PC-3 (cell line): ENCODE data around the gene POU2AF2. TPM values are rescaled to one million over a fixed set of nuclear protein-coding genes. Genes with fewer than 3 reads are reported as not detected.

ENCODE experiments used
- ATAC-seq: fragments of 200-7000 bp; cut with Tn5 transposase; 2 replicates; pipeline ENCODE4 v1.9.1; 2020; ENCODE audit warnings: mild to moderate bottlenecking, moderate library complexity
- BruUV-seq: library from RNA; stranded (reverse); fragments of 400-500 nt; replicated peaks from 2 replicates; lab custom pipeline; 2021; lab: Mats Ljungman, UMichigan
- CTCF ChIA-PET: fragments of 300-600 bp; sonication (Branson Sonifier 250); formaldehyde crosslinking; loops from one replicate; lab custom pipeline; 2022; ENCODE audit warnings: antibody characterized with exemption; lab: Charles Lee
- POLR2A ChIA-PET: fragments of 300-600 bp; sonication (Branson Sonifier 250); formaldehyde crosslinking; loops from one replicate; lab custom pipeline; 2022; ENCODE audit warnings: antibody characterized with exemption; ENCODE audit not compliant: unreplicated experiment; lab: Charles Lee
- DNase-seq: peaks from one replicate; pipeline ENCODE4 v3.0.0-alpha.2; 2015
- H2AFZ ChIP-seq: fragments of 300-600 bp; sonication (generic); 2 replicates; pipeline ENCODE4 v1.6.0; 2016; ENCODE audit warnings: antibody characterized with exemption, low read length
- H3F3A ChIP-seq: fragments of 300-600 bp; sonication (generic); one replicate; pipeline ENCODE4 v1.6.0; 2017; ENCODE audit warnings: antibody characterized with exemption, low read length, control low read depth, mild to moderate bottlenecking; ENCODE audit not compliant: unreplicated experiment
- H3K27ac ChIP-seq: fragments of 300-600 bp; sonication (generic); 2 replicates; pipeline ENCODE4 v1.5.1; 2016; ENCODE audit warnings: mild to moderate bottlenecking, low read length
- H3K27me3 ChIP-seq: fragments of 300-600 bp; sonication (generic); 2 replicates; pipeline ENCODE4 v1.6.1; 2016; ENCODE audit warnings: low read length, mixed read lengths
- H3K36me3 ChIP-seq: fragments of 300-600 bp; sonication (generic); 2 replicates; pipeline ENCODE4 v1.6.1; 2016; ENCODE audit warnings: low read depth, mixed run types, low read length, mixed read lengths
- H3K4me1 ChIP-seq: fragments of 300-600 bp; sonication (generic); 2 replicates; pipeline ENCODE4 v1.5.1; 2016; ENCODE audit warnings: low read length; ENCODE audit not compliant: insufficient read depth
- H3K4me2 ChIP-seq: fragments of 300-600 bp; sonication (generic); 2 replicates; pipeline ENCODE4 v1.6.0; 2016; ENCODE audit warnings: low read length
- H3K4me3 ChIP-seq: fragments of 300-600 bp; sonication (generic); 2 replicates; pipeline ENCODE4 v1.5.1; 2016; ENCODE audit warnings: mild to moderate bottlenecking, low read length, mixed read lengths
- H3K79me2 ChIP-seq: fragments of 300-600 bp; sonication (generic); 2 replicates; pipeline ENCODE4 v1.6.1; 2017; ENCODE audit warnings: low read length, mixed read lengths
- H3K9ac ChIP-seq: fragments of 300-600 bp; sonication (generic); 2 replicates; pipeline ENCODE4 v1.6.0; 2016; ENCODE audit warnings: mild to moderate bottlenecking, low read length
- H3K9me2 ChIP-seq: fragments of 300-600 bp; sonication (generic); replicated peaks from 2 replicates; pipeline ENCODE4 v1.6.1; 2016; ENCODE audit warnings: mixed run types, low read length, mixed read lengths
- H3K9me3 ChIP-seq: fragments of 300-600 bp; sonication (generic); 2 replicates; pipeline ENCODE4 v1.6.1; 2016; ENCODE audit warnings: low read length, mixed read lengths
- H4K20me1 ChIP-seq: fragments of 300-600 bp; sonication (generic); 2 replicates; pipeline ENCODE4 v1.6.1; 2016; ENCODE audit warnings: low read length, mixed read lengths
- EZH2 ChIP-seq: fragments of 300-600 bp; sonication (generic); IDR thresholded peaks from one replicate; pipeline ENCODE4 v1.6.1; 2017; ENCODE audit warnings: antibody characterized with exemption, mild to moderate bottlenecking, low read length; ENCODE audit not compliant: unreplicated experiment
- EZH2phosphoT487 ChIP-seq: fragments of 300-600 bp; sonication (generic); IDR thresholded peaks from 2 replicates; pipeline ENCODE4 v1.6.1; 2018; ENCODE audit warnings: mild to moderate bottlenecking, antibody characterized with exemption, low read length, borderline replicate concordance
- intact Hi-C: fragments of 100-400 bp; cut with micrococcal nuclease; formaldehyde crosslinking; loops from 2 replicates; pipeline ENCODE4 v1.9.0; 2023
- total RNA-seq: library from RNA; depleted of rRNA; stranded (reverse); fragments of >200 nt; gene quantifications from 2 replicates; pipeline ENCODE4 v1.2.3, GENCODE V29; 2014
- TF ChIP-seq, protein P1 (sequence below): fragments of 300-600 bp; sonication (generic); conservative IDR thresholded peaks from 2 replicates; pipeline ENCODE4 v1.5.1; 2017; ENCODE audit warnings: antibody characterized with exemption, low read depth, mild to moderate bottlenecking, low read length

Gene POU2AF2
- total RNA-seq, 1 experiment from 2014 or later, result not detected

DNA sequence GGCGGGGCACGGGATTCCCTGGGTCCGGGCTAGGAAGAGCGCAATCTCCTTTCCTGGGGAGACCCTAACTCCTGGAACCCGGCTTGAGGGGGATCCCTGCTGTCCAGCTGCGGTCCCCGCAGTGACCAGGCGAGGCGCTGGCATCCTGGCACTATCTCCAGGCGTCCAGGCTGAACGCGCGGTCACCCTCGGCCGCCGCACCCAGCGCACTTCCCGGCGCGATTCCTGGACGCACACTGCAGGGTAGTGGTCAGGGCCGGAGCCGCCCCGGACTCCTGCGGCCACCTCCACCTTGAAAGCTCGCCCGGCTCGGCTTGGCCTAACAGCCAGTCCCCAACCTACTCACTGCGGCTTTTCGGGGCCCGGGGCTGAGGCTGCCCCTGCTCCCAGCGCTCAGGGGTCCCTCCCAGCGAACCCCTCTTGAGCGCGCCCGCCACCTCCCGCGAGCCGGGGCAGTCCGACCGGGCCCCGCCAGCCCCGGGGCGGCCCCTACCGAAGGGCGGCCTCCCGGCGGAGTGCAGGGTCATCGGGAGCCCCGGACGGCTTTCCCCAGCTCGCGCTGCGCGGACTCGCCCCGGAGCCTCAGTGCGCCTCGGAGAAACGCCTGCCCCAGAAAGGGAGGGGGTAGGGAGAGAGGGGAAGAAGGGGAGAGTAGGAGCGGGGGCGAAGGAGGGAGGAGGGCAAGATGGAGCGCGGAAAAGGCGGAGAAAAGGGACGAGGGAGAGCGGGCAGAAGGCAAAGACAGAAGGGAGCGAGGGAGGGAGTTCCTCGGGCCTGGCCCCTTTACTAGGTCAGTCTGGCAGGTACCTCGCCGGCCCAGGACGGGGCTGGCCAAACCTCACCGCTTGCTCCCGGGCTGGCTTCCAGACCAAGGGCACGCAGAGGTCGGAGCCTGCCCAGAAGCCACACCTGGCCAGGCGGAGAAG, 53.8 kb downstream of the POU2AF2 start:
- ATAC-seq (peak; percentile 70), DNase-seq (peak; percentile 43)
- Histone ChIP-seq H3K4me2 (peak overlapping the region; percentile 82), H4K20me1 (no peaks in the 10 kb centered on the region), H3K9me3 (no peaks in the 10 kb centered on the region), H2AFZ (peak overlapping the region; percentile 86), H3K79me2 (no peaks in the 10 kb centered on the region), H3K27me3 (peaks cover 60% of the 10 kb centered on the region), H3K27ac (no peak overlapping the region), H3F3A (no peaks in the 10 kb centered on the region), H3K36me3 (no peaks in the 10 kb centered on the region), H3K4me3 (peak overlapping the region; percentile 66), H3K9ac (peak overlapping the region; percentile 9; the same call in 1 of the 2 replicates), H3K4me1 (no peaks in the 10 kb centered on the region; the same call in 1 of the 2 replicates), H3K9me2 (no peaks in the 10 kb centered on the region)
- intact Hi-C loops, result no loop called here
- TF ChIP-seq EZH2, result peak; percentile 91
- TF ChIP-seq EZH2phosphoT487, result 0 out of 2 replicates have a peak, but pooled peaks have one; percentile 52
- TF ChIP-seq, protein P1, sequence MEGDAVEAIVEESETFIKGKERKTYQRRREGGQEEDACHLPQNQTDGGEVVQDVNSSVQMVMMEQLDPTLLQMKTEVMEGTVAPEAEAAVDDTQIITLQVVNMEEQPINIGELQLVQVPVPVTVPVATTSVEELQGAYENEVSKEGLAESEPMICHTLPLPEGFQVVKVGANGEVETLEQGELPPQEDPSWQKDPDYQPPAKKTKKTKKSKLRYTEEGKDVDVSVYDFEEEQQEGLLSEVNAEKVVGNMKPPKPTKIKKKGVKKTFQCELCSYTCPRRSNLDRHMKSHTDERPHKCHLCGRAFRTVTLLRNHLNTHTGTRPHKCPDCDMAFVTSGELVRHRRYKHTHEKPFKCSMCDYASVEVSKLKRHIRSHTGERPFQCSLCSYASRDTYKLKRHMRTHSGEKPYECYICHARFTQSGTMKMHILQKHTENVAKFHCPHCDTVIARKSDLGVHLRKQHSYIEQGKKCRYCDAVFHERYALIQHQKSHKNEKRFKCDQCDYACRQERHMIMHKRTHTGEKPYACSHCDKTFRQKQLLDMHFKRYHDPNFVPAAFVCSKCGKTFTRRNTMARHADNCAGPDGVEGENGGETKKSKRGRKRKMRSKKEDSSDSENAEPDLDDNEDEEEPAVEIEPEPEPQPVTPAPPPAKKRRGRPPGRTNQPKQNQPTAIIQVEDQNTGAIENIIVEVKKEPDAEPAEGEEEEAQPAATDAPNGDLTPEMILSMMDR, result peak; percentile 57
- BruUV-seq, result no TSS peak
- CTCF ChIA-PET, result no interaction called here
- POLR2A ChIA-PET, result no interaction called here

DNA sequence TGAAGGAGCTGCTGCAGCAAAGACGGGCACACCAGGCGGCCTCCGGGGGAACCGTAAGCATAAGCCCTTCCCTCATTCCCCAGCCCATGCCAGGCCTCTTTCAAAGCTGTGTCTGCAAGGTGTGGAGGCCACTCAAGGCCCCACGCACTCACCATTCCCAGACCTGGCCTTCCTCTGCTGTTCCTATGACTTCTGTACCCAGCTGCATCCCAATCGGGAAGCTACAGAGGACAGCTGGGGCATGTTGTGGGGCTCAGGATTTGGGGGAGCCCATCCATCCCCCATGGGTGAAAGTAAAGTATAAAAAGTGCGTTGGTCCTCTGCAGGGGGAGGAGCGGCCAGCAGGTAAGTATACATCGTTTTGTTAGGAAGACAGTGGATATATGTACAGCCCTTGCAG, 55.0 kb downstream of the POU2AF2 start:
- intact Hi-C loops, result no loop called here
- ATAC-seq, result no peak

More for the DNA sequence above, 55.0 kb downstream of the POU2AF2 start:
- no peak overlapping the region for H3K9ac ChIP-seq
- TF ChIP-seq, protein P1, result no peak
- no peak for TF ChIP-seq EZH2phosphoT487
- no peak for TF ChIP-seq EZH2
- H3K36me3 ChIP-seq, result no peaks in the 10 kb centered on the region
- H2AFZ ChIP-seq, result no peak overlapping the region
- CTCF ChIA-PET, result no interaction called here
- no peaks in the 10 kb centered on the region for H3K79me2 ChIP-seq
- H4K20me1 ChIP-seq, result no peaks in the 10 kb centered on the region
- H3K9me3 ChIP-seq, result no peaks in the 10 kb centered on the region
- no peaks in the 10 kb centered on the region for H3K9me2 ChIP-seq
- no peak overlapping the region for H3K4me2 ChIP-seq
- no peaks in the 10 kb centered on the region; the same call in 1 of the 2 replicates for H3K4me1 ChIP-seq
- no peak for DNase-seq
- BruUV-seq, result no TSS peak
- no peaks in the 10 kb centered on the region for H3F3A ChIP-seq
- no peak overlapping the region for H3K27ac ChIP-seq
- H3K27me3 ChIP-seq, result peaks cover 68% of the 10 kb centered on the region
- H3K4me3 ChIP-seq, result no peak overlapping the region
- POLR2A ChIA-PET, result no interaction called here
